CD4-positive, alpha-beta memory T cell (primary cell): ENCODE measurements around the gene CTPS2. TPM values are rescaled to one million over a fixed set of nuclear protein-coding genes. Genes with fewer than 3 reads are reported as not detected.

Source experiments
- CTCF ChIA-PET: fragments of 350-600 bp; sonication (Branson Sonifier 250); formaldehyde crosslinking; loops from one replicate; lab custom pipeline; 2021; ENCODE audit warnings: inconsistent platforms; ENCODE audit not compliant: partially characterized antibody; lab: Charles Lee
- POLR2A ChIA-PET: fragments of 350-600 bp; sonication (Branson Sonifier 250); formaldehyde crosslinking; loops from one replicate; lab custom pipeline; 2021; ENCODE audit not compliant: partially characterized antibody; lab: Charles Lee
- DNase-seq, 5 donors: peaks; one replicate each; pipeline versions ENCODE4 v3.0.0 to v3.0.0-alpha.2; 2020 to 2022; ENCODE audit warnings: mixed read lengths in 1 of 5
- H3K27ac ChIP-seq: one replicate; pipeline ENCODE4 v1.7.0; 2013; ENCODE audit warnings: low read depth, low read length
- H3K27me3 ChIP-seq: 2 replicates; pipeline ENCODE4 v1.7.0; 2013; ENCODE audit warnings: mild to moderate bottlenecking, low read length, moderate library complexity; ENCODE audit not compliant: insufficient read depth
- H3K36me3 ChIP-seq: 2 replicates; pipeline ENCODE4 v1.7.0; 2013; ENCODE audit warnings: mild to moderate bottlenecking, low read length, moderate library complexity; ENCODE audit not compliant: insufficient read depth
- H3K4me1 ChIP-seq: 2 replicates; pipeline ENCODE4 v1.7.0; 2013; ENCODE audit warnings: mild to moderate bottlenecking, low read length, moderate library complexity; ENCODE audit not compliant: insufficient read depth
- H3K4me3 ChIP-seq, 2 donors: one replicate each; pipeline ENCODE4 v1.7.0; 2013; ENCODE audit warnings: low read length in 2 of 2, mild to moderate bottlenecking in 1 of 2
- H3K9me3 ChIP-seq, 2 donors: one replicate each; pipeline ENCODE4 v1.7.0; 2013; ENCODE audit warnings: low read length in 2 of 2, control low read depth in 1 of 2; ENCODE audit not compliant: control insufficient read depth in 1 of 2
- H3K27ac Mint-ChIP-seq, 7 donors: one replicate each; pipeline ENCODE4 v1.8.0; 2020 to 2021; ENCODE audit warnings: mixed read lengths in 7 of 7, mild to moderate bottlenecking in 6 of 7, inconsistent platforms in 3 of 7, moderate library complexity in 3 of 7
- H3K27me3 Mint-ChIP-seq, 2 donors: one replicate each; pipeline ENCODE4 v1.8.0; 2020 to 2021; ENCODE audit warnings: mixed read lengths in 2 of 2
- H3K36me3 Mint-ChIP-seq, 2 donors: one replicate each; pipeline ENCODE4 v1.8.0; 2020 to 2021; ENCODE audit warnings: mixed read lengths in 2 of 2, inconsistent platforms in 1 of 2, mild to moderate bottlenecking in 1 of 2
- H3K4me1 Mint-ChIP-seq, 4 donors: one replicate each; pipeline ENCODE4 v1.8.0; 2020 to 2021; ENCODE audit warnings: mixed read lengths in 4 of 4, mild to moderate bottlenecking in 1 of 4
- H3K4me3 Mint-ChIP-seq, 8 donors: one replicate each; pipeline ENCODE4 v1.8.0; 2020 to 2021; ENCODE audit warnings: mixed read lengths in 8 of 8, mild to moderate bottlenecking in 7 of 8, moderate library complexity in 6 of 8, inconsistent platforms in 3 of 8
- H3K9me3 Mint-ChIP-seq, 8 donors: one replicate each; pipeline ENCODE4 v1.8.0; 2020 to 2021; ENCODE audit warnings: mixed read lengths in 8 of 8, mild to moderate bottlenecking in 5 of 8, inconsistent platforms in 3 of 8, moderate library complexity in 1 of 8
- intact Hi-C: fragments of 100-400 bp; cut with micrococcal nuclease; formaldehyde crosslinking; loops from one replicate; pipeline ENCODE4 v1.15.1; 2023
- polyA plus RNA-seq, 2 donors: library from polyadenylated mRNA; unstranded; fragments of 300-500 nt; fragmentation: Illumina TruSeq; gene quantifications; one replicate each; pipeline ENCODE4 v1.2.3, GENCODE V29; 2021
- total RNA-seq, 2 experiments: library from RNA; stranded (reverse); gene quantifications; one replicate each; pipeline ENCODE4 v1.2.3, GENCODE V29; 2021

Gene CTPS2
- total and polyA plus RNA-seq, 4 experiments from 2014 or later = 3.8 to 7.2 (median 5.5) TPM

DNA sequence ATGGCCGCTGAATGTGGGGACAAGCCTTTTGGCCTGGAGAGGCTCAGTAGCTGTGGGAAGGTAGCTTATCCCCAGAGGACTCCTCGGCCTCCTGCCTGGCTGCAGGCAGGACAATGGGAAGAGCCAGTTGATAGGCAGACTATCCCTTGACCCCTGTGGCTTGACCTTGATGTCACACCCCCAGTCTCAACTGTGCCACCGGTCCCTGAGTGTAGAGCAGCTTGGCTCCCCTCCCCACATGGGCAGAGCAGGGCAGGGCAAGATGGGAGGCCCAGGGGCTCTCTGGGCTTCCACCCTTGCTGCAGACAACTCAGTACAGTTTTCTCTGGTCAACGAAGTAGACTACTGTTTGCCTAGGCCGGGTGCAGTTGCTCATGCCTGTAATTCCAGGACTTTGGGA lies 32.6 kb upstream of the CTPS2 start:
- Mint-ChIP-seq H3K27me3 (no peaks in the 10 kb centered on the region), H3K36me3 (peaks cover 37 to 46% of the 10 kb centered on the region in 2 donors), H3K27ac (peak overlapping the region in 2 of 7 donors; percentile 29 to 61), H3K4me3 (no peak overlapping the region), H3K9me3 (no peaks in the 10 kb centered on the region), H3K4me1 (peaks cover 0 to 1% (median 0%) of the 10 kb centered on the region in 4 donors)
- Histone ChIP-seq H3K9me3 (no peaks in the 10 kb centered on the region), H3K36me3 (peaks cover 19% of the 10 kb centered on the region), H3K27me3 (no peaks in the 10 kb centered on the region), H3K4me1 (no peaks in the 10 kb centered on the region), H3K4me3 (no peak overlapping the region), H3K27ac (no peak overlapping the region)
- intact Hi-C loops = no loop called here
- DNase-seq = no peak
- CTCF ChIA-PET = no interaction called here
- POLR2A ChIA-PET = no interaction called here

DNA sequence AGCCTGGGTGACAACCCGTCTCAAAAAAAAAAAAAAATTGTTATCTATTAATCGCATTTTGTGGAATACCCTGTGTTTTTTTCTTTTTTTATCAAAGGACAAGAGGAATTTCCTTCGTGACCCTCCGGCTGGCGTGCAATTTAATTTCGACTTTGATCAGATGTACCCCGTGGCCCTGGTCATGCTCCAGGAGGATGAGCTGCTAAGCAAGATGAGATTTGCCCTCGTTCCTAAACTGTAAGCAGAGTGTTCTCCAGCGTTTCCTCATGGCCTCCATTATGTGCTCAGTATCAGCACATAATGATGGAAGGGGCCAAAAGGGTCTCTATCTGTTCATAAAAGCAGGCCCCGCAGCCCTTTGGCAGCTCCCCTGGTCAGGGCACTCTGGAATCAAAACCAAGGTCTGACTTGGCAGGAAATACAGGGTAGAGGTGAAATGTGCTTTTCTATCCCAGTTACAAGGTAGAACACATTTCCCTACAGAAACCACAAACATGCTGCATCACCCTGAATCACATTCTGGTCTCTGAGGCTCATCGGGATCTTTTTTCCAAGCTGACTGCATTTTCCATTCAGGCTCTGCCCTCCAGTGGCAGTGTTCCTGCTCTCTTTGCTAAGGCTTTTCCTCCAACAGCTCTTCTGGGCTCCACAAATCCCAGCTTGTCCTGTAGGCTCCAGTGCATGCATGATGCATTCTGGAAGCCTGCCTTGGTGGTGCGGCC lies 31.3 kb upstream of the CTPS2 start:
- Histone ChIP-seq H3K27ac (no peak overlapping the region), H3K36me3 (peaks cover 19% of the 10 kb centered on the region), H3K9me3 (no peaks in the 10 kb centered on the region), H3K27me3 (no peaks in the 10 kb centered on the region), H3K4me3 (no peak overlapping the region), H3K4me1 (no peaks in the 10 kb centered on the region)
- no peak overlapping the region for H3K4me3 Mint-ChIP-seq
- no peak for DNase-seq
- intact Hi-C loops = no loop called here
- peak overlapping the region in 1 of 7 donors; percentile 41 for H3K27ac Mint-ChIP-seq
- ChIA-PET POLR2A (no interaction called here), CTCF (no interaction called here)
- no peaks in the 10 kb centered on the region for H3K9me3 Mint-ChIP-seq
- no peaks in the 10 kb centered on the region for H3K27me3 Mint-ChIP-seq
- peaks cover 40 to 46% of the 10 kb centered on the region in 2 donors for H3K36me3 Mint-ChIP-seq
- peaks cover 0 to 1% (median 0%) of the 10 kb centered on the region in 4 donors for H3K4me1 Mint-ChIP-seq

DNA sequence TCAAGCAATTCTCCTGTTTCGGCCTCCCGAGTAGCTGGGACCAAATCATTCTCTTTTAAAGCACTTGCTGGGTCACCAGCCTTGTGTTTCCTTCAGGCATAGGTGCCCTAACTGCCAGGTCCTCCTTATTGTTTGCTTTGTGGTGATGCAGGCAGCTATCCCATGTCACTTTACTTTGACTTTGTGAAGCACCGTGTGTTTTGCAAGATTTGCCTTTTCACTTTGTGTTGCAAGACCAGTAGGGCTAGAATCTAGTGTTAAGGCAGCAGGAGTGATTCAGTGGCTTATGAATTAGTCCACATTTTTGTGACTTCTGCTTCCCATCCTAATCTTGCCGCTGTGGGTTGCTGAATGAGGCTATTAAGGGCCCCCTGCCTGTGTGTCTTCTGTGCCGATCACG lies 27.1 kb upstream of the CTPS2 start:
- ChIA-PET POLR2A (no interaction called here), CTCF (interaction anchor here (0.6 kb wide), 1 partner anchor 19 kb away, joined by 3 read pairs; no protein-coding TSS in a partner anchor)
- intact Hi-C loops = no loop called here
- H3K27ac Mint-ChIP-seq = no peak overlapping the region
- no peak overlapping the region for H3K27ac ChIP-seq
- H3K4me1 Mint-ChIP-seq = peaks cover 0 to 1% (median 0%) of the 10 kb centered on the region in 4 donors
- H3K9me3 Mint-ChIP-seq = no peaks in the 10 kb centered on the region
- no peaks in the 10 kb centered on the region for H3K9me3 ChIP-seq
- H3K27me3 Mint-ChIP-seq = no peaks in the 10 kb centered on the region
- no peak overlapping the region for H3K4me3 ChIP-seq
- peaks cover 18% of the 10 kb centered on the region for H3K36me3 ChIP-seq
- peaks cover 48 to 64% of the 10 kb centered on the region in 2 donors for H3K36me3 Mint-ChIP-seq
- H3K27me3 ChIP-seq = no peaks in the 10 kb centered on the region
- no peak for DNase-seq
- H3K4me1 ChIP-seq = no peaks in the 10 kb centered on the region
- H3K4me3 Mint-ChIP-seq = peak overlapping the region in 1 of 8 donors; percentile 41

DNA sequence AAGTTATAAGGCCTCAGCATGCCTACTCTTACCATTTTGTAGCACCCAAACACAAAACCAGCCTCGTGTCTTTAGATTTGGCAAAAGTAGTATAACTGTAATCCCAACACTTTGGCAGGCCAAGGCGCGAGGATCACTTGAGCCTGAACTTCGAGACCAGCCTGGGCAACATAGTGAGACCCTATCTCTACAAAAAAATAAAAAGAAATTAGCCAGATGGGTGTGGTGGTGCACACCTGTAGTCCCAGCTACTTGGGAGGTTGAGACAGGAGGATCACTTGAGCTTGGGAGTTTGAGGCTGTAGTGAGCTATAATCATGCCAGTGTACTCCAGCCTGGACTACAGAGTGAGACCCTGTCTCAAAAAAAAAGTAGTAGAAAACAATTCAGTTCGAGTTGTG lies 24.6 kb upstream of the CTPS2 start:
- ChIA-PET POLR2A (no interaction called here), CTCF (no interaction called here)
- no peaks in the 10 kb centered on the region for H3K4me1 ChIP-seq
- intact Hi-C loops = no loop called here
- no peaks in the 10 kb centered on the region for H3K27me3 ChIP-seq
- H3K27ac ChIP-seq = no peak overlapping the region
- H3K4me3 ChIP-seq = no peak overlapping the region
- Mint-ChIP-seq H3K9me3 (no peaks in the 10 kb centered on the region), H3K27me3 (no peaks in the 10 kb centered on the region), H3K36me3 (peaks cover 43 to 58% of the 10 kb centered on the region in 2 donors), H3K27ac (no peak overlapping the region), H3K4me1 (peaks cover 0 to 3% (median 0%) of the 10 kb centered on the region in 4 donors), H3K4me3 (no peak overlapping the region)
- no peaks in the 10 kb centered on the region for H3K9me3 ChIP-seq
- H3K36me3 ChIP-seq = peaks cover 8% of the 10 kb centered on the region
- DNase-seq = no peak

DNA sequence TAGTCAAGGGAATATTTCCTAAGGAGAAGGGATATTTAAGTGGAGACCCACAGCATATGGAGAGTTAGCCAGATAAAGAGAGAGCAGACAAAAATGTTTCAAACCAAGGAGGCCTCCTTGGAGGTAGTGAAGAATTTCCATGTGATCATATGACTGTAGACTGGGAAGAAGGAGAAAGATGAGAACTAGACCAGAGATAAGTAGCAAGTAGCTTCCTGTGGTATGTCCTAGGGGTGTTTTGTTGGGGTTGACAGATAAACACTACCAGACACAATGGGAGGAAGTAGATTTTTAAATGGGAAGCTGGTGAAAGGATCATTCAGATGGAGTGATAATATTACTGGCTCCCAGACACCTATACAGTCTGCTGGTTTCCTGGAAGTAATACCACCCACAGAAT lies 20.5 kb upstream of the CTPS2 start:
- peaks cover 8% of the 10 kb centered on the region for H3K36me3 ChIP-seq
- Mint-ChIP-seq H3K4me3 (no peak overlapping the region), H3K36me3 (peaks cover 26 to 32% of the 10 kb centered on the region in 2 donors), H3K27me3 (no peaks in the 10 kb centered on the region), H3K9me3 (no peaks in the 10 kb centered on the region), H3K27ac (peak overlapping the region in 2 of 7 donors; percentile 5 to 14), H3K4me1 (peaks cover 0 to 3% (median under 1%) of the 10 kb centered on the region in 4 donors)
- intact Hi-C loops = no loop called here
- POLR2A ChIA-PET = no interaction called here
- no peaks in the 10 kb centered on the region for H3K9me3 ChIP-seq
- no peaks in the 10 kb centered on the region for H3K4me1 ChIP-seq
- no peak overlapping the region for H3K27ac ChIP-seq
- no peaks in the 10 kb centered on the region for H3K27me3 ChIP-seq
- CTCF ChIA-PET = no interaction called here
- no peak for DNase-seq
- no peak overlapping the region for H3K4me3 ChIP-seq

DNA sequence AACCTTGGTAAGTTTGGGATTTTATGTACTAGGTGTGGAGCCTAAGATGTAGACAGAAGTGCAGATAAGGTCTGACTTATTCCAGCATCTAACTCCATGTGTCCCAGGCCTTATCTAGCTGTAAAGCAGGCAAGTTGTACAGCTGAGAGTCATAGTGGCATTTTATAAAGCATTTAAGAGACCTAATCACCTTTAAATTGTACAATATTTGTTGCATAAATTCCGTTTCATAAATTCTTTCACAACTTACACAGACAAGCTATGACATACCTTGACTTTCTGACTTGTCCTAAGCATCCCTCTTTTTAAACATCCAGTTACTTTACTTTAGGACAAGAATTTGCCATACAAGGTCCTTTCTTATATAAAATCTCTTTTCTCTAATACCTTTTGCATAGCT lies 18.0 kb upstream of the CTPS2 start:
- POLR2A ChIA-PET = no interaction called here
- Mint-ChIP-seq H3K4me1 (peaks cover 3 to 8% (median 5%) of the 10 kb centered on the region in 4 donors), H3K27ac (peak overlapping the region in 1 of 7 donors; percentile 6), H3K36me3 (peaks cover 11 to 23% of the 10 kb centered on the region in 2 donors), H3K9me3 (no peaks in the 10 kb centered on the region), H3K4me3 (no peak overlapping the region), H3K27me3 (no peaks in the 10 kb centered on the region)
- H3K27me3 ChIP-seq = no peaks in the 10 kb centered on the region
- no peaks in the 10 kb centered on the region for H3K9me3 ChIP-seq
- H3K27ac ChIP-seq = no peak overlapping the region
- no peak overlapping the region for H3K4me3 ChIP-seq
- intact Hi-C loops = no loop called here
- no peak for DNase-seq
- H3K36me3 ChIP-seq = no peaks in the 10 kb centered on the region
- CTCF ChIA-PET = no interaction called here
- H3K4me1 ChIP-seq = no peaks in the 10 kb centered on the region

DNA sequence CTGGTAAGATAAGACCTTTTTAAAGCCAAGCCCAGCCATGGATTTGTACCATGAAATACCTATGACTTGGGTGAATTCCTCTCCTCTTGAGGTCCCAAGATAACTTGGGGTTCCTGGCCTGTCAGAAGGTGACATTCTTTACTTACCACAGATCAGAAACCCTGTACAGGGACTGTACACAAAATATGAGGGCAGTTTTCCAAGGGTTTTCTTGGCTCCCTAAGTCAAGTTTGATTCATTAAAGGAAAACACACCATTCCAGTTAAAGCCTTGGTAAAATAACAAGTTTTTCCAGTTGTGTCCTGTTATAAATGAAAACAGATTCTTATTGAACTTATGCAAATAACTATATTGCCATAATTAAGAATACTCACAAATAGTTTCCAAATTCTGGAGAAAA lies 15.2 kb upstream of the CTPS2 start:
- ChIA-PET CTCF (no interaction called here), POLR2A (no interaction called here)
- Mint-ChIP-seq H3K9me3 (no peaks in the 10 kb centered on the region), H3K4me1 (peaks cover 10 to 25% (median 21%) of the 10 kb centered on the region in 4 donors), H3K27me3 (no peaks in the 10 kb centered on the region), H3K36me3 (peaks cover 4 to 18% of the 10 kb centered on the region in 2 donors), H3K27ac (no peak overlapping the region), H3K4me3 (no peak overlapping the region)
- no peaks in the 10 kb centered on the region for H3K9me3 ChIP-seq
- no peaks in the 10 kb centered on the region for H3K27me3 ChIP-seq
- intact Hi-C loops = no loop called here
- H3K36me3 ChIP-seq = no peaks in the 10 kb centered on the region
- no peak overlapping the region for H3K27ac ChIP-seq
- H3K4me3 ChIP-seq = no peak overlapping the region
- no peaks in the 10 kb centered on the region for H3K4me1 ChIP-seq
- DNase-seq = no peak
